GM18499 (cell line): ENCODE results near the gene ARL9.

Source experiments
- ATAC-seq: cut with Tn5 transposase; IDR thresholded peaks from one replicate; pipeline ENCODE4 v1.9.1; 2021; ENCODE audit warnings: moderate number of reproducible peaks; ENCODE audit not compliant: insufficient read depth, unreplicated experiment

Gene ARL9

GRCh38 chr4:56530269-56531148 lies 24.9 kb downstream of the ARL9 start:
- no peak for ATAC-seq

DNA sequence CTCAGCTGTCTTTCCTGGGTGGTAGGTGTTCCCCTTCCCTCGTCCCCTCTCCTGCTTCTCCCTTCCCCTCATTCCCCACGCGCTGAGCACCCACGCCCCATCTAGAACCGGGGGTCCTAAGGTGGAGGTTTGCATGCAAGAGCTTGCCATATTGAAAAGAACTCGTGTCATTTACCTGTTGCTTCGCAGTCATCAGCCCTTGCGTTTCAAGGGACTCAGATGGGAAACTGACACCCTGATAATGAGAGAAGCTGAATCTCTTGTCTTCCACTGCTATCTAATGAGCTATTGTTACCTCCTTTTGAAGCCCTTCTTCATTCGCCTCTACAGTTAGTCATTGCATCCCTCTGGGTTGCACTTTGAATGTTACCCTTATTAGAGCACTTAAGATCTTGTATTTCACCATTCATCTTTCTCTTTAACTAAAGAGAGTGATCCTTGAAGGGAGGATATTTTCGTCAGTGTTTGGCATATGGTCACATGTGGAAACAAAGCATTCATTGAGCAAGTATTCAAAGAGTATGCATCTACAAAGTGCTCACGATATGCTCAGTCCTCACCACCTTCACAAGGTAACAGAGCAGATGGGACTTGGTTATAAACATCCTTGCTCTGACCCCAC lies 25.7 kb downstream of the ARL9 start:
- no peak for ATAC-seq

DNA sequence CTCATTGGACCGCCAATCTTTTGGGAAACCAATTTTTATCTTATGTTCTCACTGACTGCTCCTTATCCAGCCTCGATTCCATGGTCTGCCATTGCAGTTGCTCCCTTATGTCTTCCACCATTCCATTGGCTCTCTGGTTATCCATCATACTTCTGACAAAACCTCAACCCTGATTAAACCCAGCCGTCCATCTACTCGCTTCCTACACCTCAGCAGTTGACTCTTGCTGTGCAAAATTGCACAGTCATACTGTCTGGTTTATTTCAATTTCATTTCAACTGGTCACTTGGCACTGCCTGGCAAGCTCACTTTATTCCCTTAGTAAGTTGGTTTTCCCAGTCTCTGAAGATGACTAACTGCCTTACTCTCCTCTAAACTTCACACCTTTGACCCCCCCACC lies 26.2 kb downstream of the ARL9 start:
- no peak for ATAC-seq

DNA sequence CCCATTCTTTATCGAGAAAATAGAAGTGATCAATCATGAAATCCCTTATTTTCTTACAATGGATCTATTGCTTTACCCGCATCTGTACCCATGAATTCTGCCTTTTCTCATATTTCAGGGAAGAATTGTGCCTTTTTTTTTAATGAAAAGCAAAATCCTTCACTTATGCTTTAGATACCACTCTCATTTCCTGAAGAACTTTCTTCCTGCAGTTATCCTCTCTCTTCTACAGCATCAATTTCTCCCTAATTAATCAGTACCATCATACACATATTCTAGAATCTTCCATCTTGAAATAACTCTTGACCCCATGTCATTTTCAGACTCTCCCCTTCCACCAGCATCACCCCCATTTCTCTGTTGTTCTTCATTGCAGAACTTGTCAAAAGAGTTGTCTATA lies 26.6 kb downstream of the ARL9 start:
- no peak for ATAC-seq

- no peak for ATAC-seq
Measured at GRCh38 chr4:56535915-56536314, 30.3 kb downstream of the ARL9 start.

GRCh38 chr4:56537147-56537546 lies 31.6 kb downstream of the ARL9 start:
- no peak for ATAC-seq

DNA sequence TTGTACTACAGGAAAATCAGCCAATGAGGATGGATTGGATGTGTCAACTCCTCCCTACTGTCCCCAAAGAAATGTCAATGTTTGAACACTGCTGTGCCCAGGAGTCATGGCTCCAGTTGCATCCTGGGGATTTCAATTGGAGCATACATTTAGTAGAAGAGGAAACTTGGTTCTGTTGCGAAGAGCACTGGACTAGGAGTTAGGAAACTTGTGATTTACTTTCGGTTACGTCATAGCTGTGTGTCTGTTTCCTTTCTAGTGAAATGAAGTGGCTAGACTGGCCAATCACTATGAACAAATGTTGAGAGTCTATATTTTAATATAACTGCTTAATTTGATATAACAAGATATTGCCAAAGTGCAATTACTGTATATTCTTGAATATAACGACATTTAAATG lies 35.2 kb downstream of the ARL9 start:
- ATAC-seq, result no peak

DNA sequence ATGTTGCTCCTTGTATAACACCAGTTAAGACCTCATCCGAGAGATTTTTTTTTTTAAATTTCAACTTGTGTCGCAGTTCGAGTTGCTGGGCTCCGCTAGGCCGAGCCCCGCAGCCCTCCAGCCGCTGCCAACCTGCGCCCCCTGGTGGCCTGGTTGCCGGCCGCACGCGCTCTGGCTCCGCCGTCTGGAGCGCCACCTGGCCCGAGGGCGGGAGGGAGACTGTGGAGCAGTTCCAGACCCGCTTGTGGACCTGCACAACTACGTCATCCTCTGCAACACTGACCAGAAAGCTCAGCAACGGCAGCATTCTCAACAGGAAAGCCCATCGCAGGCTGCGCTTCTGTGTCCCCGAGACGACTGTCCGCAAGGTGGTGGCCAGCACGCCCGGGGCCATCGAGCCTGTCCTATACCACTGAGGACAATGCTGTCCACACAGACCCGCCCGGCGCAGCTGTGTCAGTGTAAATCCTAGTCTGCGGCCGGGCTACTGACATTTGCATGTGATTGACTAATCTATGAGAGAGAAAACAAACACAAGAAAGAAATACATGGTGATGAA lies 39.1 kb downstream of the ARL9 start:
- ATAC-seq, result no peak

DNA sequence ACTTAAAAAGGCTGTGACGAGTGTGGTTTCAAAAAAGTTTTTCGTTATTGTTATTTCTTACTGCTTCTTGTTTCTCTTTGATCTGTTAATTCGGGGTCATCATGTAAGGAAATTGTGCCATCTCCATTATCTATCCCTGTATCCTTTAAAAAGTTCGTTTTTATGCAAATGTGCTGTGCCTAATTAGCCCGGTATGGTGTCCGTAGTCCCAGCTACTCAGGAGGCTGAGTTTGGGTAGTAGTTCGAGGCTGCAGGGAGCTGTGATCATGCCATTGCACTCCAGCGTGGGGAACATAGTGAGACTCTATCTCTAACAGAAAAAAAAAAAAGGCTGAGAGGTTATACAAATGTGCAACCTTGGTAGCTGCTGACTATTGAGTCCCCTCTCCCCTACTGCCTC lies 45.1 kb downstream of the ARL9 start:
- no peak for ATAC-seq

DNA sequence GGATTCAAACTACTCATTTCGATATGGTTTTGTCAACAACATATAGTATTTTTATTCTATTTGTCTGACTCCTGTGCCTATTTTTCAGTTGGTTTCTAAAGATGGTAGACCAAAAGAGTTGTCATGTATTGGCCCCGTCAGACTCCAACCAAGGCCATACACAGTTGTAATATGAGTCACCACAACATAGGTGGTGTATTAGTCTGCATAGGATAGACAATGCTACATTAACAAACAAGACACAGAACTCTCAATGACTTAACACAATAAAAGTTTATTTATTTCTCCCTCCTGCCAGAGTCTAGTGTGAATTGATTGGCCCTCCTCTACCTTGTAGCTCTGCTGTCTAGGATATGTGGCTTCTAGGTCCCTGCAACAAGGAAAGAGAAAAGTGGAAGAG lies 45.9 kb downstream of the ARL9 start:
- no peak for ATAC-seq

- ATAC-seq, result no peak
Measured at GRCh38 chr4:56552273-56552672, 46.7 kb downstream of the ARL9 start.

GRCh38 chr4:56570041-56570440 lies 64.5 kb downstream of the ARL9 start:
- ATAC-seq, result no peak
